GM23248 (cell line): ENCODE data around the gene ICA1. TPM values are rescaled to one million over a fixed set of nuclear protein-coding genes. Genes with fewer than 3 reads are reported as not detected.

ENCODE experiments used
- DNase-seq: peaks from one replicate; pipeline ENCODE4 v3.0.0-alpha.2; 2015
- H2AFZ ChIP-seq: fragments of 200-600 bp; sonication (generic); 2 replicates; pipeline ENCODE4 v1.6.1; 2016; ENCODE audit warnings: antibody characterized with exemption
- H3F3A ChIP-seq: fragments of 200-600 bp; sonication (generic); 2 replicates; pipeline ENCODE4 v1.6.1; 2016; ENCODE audit warnings: mild to moderate bottlenecking, antibody characterized with exemption, mixed run types; ENCODE audit not compliant: insufficient read depth
- H3K27ac ChIP-seq: fragments of 200-600 bp; sonication (generic); 2 replicates; pipeline ENCODE4 v1.5.1; 2016; ENCODE audit warnings: mild to moderate bottlenecking
- H3K27me3 ChIP-seq: fragments of 200-600 bp; sonication (generic); replicated peaks from 2 replicates; pipeline ENCODE4 v1.6.1; 2016; ENCODE audit warnings: mild to moderate bottlenecking; ENCODE audit not compliant: insufficient read depth
- H3K36me3 ChIP-seq: fragments of 200-600 bp; sonication (generic); 2 replicates; pipeline ENCODE4 v1.6.1; 2016; ENCODE audit warnings: low read depth, mild to moderate bottlenecking
- H3K4me1 ChIP-seq: fragments of 200-600 bp; sonication (generic); 2 replicates; pipeline ENCODE4 v1.6.1; 2016; ENCODE audit warnings: mild to moderate bottlenecking; ENCODE audit not compliant: insufficient read depth
- H3K4me2 ChIP-seq: fragments of 200-600 bp; sonication (generic); one replicate; pipeline ENCODE4 v1.6.1; 2016; ENCODE audit warnings: mild to moderate bottlenecking; ENCODE audit not compliant: unreplicated experiment
- H3K4me3 ChIP-seq: fragments of 200-600 bp; sonication (generic); 2 replicates; pipeline ENCODE4 v1.5.1; 2016; ENCODE audit warnings: mild to moderate bottlenecking
- H3K79me2 ChIP-seq: fragments of 200-600 bp; sonication (generic); 2 replicates; pipeline ENCODE4 v1.6.1; 2016; ENCODE audit warnings: mild to moderate bottlenecking; ENCODE audit not compliant: insufficient read depth
- H3K9ac ChIP-seq: fragments of 200-600 bp; sonication (generic); 2 replicates; pipeline ENCODE4 v1.6.1; 2016; ENCODE audit warnings: mild to moderate bottlenecking
- H3K9me2 ChIP-seq: fragments of 200-600 bp; sonication (generic); 2 replicates; pipeline ENCODE4 v1.6.1; 2016; ENCODE audit warnings: mixed run types, mild to moderate bottlenecking, moderate library complexity; ENCODE audit not compliant: insufficient read depth
- H3K9me3 ChIP-seq: fragments of 200-600 bp; sonication (generic); one replicate; pipeline ENCODE4 v1.6.1; 2017; ENCODE audit warnings: low read depth
- H4K20me1 ChIP-seq: fragments of 200-600 bp; sonication (generic); 2 replicates; pipeline ENCODE4 v1.6.0; 2016; ENCODE audit not compliant: insufficient read depth
- EZH2 ChIP-seq: fragments of 200-600 bp; sonication (generic); IDR thresholded peaks from 2 replicates; pipeline ENCODE4 v1.6.1; 2018; ENCODE audit warnings: antibody characterized with exemption, mild to moderate bottlenecking; ENCODE audit not compliant: insufficient read depth, poor library complexity, severe bottlenecking
- EZH2phosphoT487 ChIP-seq: fragments of 200-600 bp; sonication (generic); IDR thresholded peaks from 2 replicates; pipeline ENCODE4 v1.6.1; 2018; ENCODE audit warnings: antibody characterized with exemption, moderate library complexity, mild to moderate bottlenecking, low read depth; ENCODE audit not compliant: insufficient read depth
- WGBS, 2 experiments: methylation state at CpG; one replicate each; pipeline ENCODE4 v1.1.6; 2015 to 2017; ENCODE audit warnings: low lambda C conversion rate in 2 of 2, low coverage in 1 of 2; ENCODE audit errors: missing lambda C conversion rate in 2 of 2; 5-methylcytosine and 5-hydroxymethylcytosine counted together
- in situ Hi-C: fragments of 300-500 bp; cut with MboI; formaldehyde crosslinking; loops from 2 replicates; pipeline ENCODE4 v1.15.0; 2020
- polyA plus RNA-seq: library from polyadenylated mRNA; unstranded; fragments of >200 nt; fragmentation: Nextera tagmentation; extraction: Ambion mirVana; gene quantifications from 2 replicates; pipeline ENCODE4 v1.2.1, GENCODE V29; 2016
- total RNA-seq: library from RNA; depleted of rRNA; stranded (reverse); fragments of >200 nt; shearing (Covaris generic); gene quantifications from 2 replicates; pipeline ENCODE4 v1.2.3, GENCODE V29; 2014

Gene ICA1
- total and polyA plus RNA-seq, 2 experiments from 2014 or later = not detected

DNA sequence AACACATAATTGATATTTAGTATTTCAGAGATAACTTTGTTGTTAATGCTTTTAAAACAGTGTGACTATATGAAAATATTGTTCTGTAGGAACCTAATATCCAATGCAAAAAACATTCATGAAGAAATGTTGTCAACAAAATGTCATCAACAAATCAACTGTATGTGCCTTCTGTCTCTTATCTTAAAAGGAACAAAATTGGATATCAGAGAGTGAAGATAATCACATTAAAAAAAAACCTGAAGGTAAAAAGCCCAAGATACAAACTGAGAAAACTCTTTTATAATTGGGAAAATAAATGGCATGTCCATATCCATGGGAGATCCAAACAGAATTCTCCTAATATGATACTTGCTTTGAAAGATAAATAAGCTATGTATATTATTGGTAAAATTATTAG lies 33.9 kb downstream of the ICA1 start:
- TF ChIP-seq EZH2phosphoT487 = no peak
- no peak for TF ChIP-seq EZH2
- no peaks in the 10 kb centered on the region for H3K9me2 ChIP-seq
- no peak overlapping the region for H3K4me3 ChIP-seq
- no peak overlapping the region for H3K4me2 ChIP-seq
- in situ Hi-C loops = no loop called here
- DNase-seq = no peak
- H3K9ac ChIP-seq = no peak overlapping the region
- no peaks in the 10 kb centered on the region for H3K9me3 ChIP-seq
- H2AFZ ChIP-seq = no peak overlapping the region
- H4K20me1 ChIP-seq = no peaks in the 10 kb centered on the region
- H3K27me3 ChIP-seq = 0 out of 2 replicates have a peak, but pooled peaks cover 6% of the 10 kb centered on the region
- H3F3A ChIP-seq = no peaks in the 10 kb centered on the region
- no peaks in the 10 kb centered on the region for H3K4me1 ChIP-seq
- no peaks in the 10 kb centered on the region for H3K79me2 ChIP-seq
- no peak overlapping the region for H3K27ac ChIP-seq
- H3K36me3 ChIP-seq = no peaks in the 10 kb centered on the region

GRCh38 chr7:8227261-8227660 lies 34.7 kb downstream of the ICA1 start:
- H3K27ac ChIP-seq = no peak overlapping the region
- no peaks in the 10 kb centered on the region for H3K79me2 ChIP-seq
- H3K4me1 ChIP-seq = no peaks in the 10 kb centered on the region
- no peak overlapping the region for H3K4me3 ChIP-seq
- H3F3A ChIP-seq = no peaks in the 10 kb centered on the region
- H3K36me3 ChIP-seq = no peaks in the 10 kb centered on the region
- no peak overlapping the region for H2AFZ ChIP-seq
- no peak overlapping the region for H3K9ac ChIP-seq
- no peaks in the 10 kb centered on the region for H3K9me3 ChIP-seq
- WGBS, 2 experiments = 61 to 71% methylated on average over 3 of the region's 3 CpGs
- no peak overlapping the region for H3K4me2 ChIP-seq
- in situ Hi-C loops = no loop called here
- H3K27me3 ChIP-seq = 0 out of 2 replicates have a peak, but pooled peaks cover 6% of the 10 kb centered on the region
- H4K20me1 ChIP-seq = no peaks in the 10 kb centered on the region
- DNase-seq = no peak
- no peaks in the 10 kb centered on the region for H3K9me2 ChIP-seq
- TF ChIP-seq EZH2phosphoT487 = no peak
- no peak for TF ChIP-seq EZH2

DNA sequence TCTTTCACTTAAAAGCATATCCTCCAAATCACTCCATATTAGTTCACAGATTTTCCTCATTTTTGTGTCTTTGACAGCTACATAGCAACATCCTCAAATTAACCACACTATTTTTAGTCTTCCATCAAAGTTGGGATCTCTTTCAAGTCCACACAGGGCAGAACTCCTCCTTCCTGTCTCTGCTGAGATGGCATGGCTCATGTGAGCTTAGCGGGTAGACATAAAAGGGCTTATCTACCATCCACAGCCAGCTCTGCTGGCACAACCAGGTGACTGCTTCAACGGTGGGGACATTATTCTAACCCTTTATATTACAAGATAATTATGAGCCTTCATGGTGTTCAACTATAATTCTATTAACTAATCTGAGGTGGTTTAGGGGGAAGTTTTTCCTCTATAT lies 35.5 kb downstream of the ICA1 start:
- Histone ChIP-seq H3K79me2 (no peaks in the 10 kb centered on the region), H2AFZ (no peak overlapping the region), H3K9ac (no peak overlapping the region), H4K20me1 (no peaks in the 10 kb centered on the region), H3F3A (no peaks in the 10 kb centered on the region), H3K4me3 (no peak overlapping the region), H3K4me2 (no peak overlapping the region), H3K4me1 (no peaks in the 10 kb centered on the region), H3K36me3 (no peaks in the 10 kb centered on the region), H3K27me3 (0 out of 2 replicates have a peak, but pooled peaks cover 6% of the 10 kb centered on the region), H3K9me2 (no peaks in the 10 kb centered on the region), H3K9me3 (no peaks in the 10 kb centered on the region), H3K27ac (no peak overlapping the region)
- in situ Hi-C loops = no loop called here
- 56% methylated on average over 2 of the region's 2 CpGs for WGBS, 2 experiments
- no peak for DNase-seq
- TF ChIP-seq EZH2phosphoT487 (no peak), EZH2 (no peak)

GRCh38 chr7:8221567-8221966 lies 40.4 kb downstream of the ICA1 start:
- no peaks in the 10 kb centered on the region for H3K9me3 ChIP-seq
- TF ChIP-seq EZH2 (no peak), EZH2phosphoT487 (no peak)
- WGBS, 2 experiments = 60 to 62% methylated on average over 5 of the region's 5 CpGs

GRCh38 chr7:8221101-8221495 lies 40.9 kb downstream of the ICA1 start:
- Histone ChIP-seq H3K4me3 (no peak overlapping the region), H3F3A (no peaks in the 10 kb centered on the region), H3K4me1 (no peaks in the 10 kb centered on the region), H3K9me2 (no peaks in the 10 kb centered on the region), H2AFZ (no peak overlapping the region), H3K9ac (no peak overlapping the region), H3K27ac (no peak overlapping the region), H3K36me3 (no peaks in the 10 kb centered on the region), H3K27me3 (no peaks in the 10 kb centered on the region), H3K9me3 (no peaks in the 10 kb centered on the region), H4K20me1 (no peaks in the 10 kb centered on the region), H3K79me2 (no peaks in the 10 kb centered on the region), H3K4me2 (no peak overlapping the region)
- 81 to 87% methylated on average over 5 of the region's 5 CpGs for WGBS, 2 experiments
- TF ChIP-seq EZH2 (no peak), EZH2phosphoT487 (no peak)
- in situ Hi-C loops = loop anchor here (25.0 kb wide), 2 partner anchors 809 to 1259 kb away; no protein-coding TSS in a partner anchor
- DNase-seq = no peak

More at GRCh38 chr7:8221567-8221966, 40.4 kb downstream of the ICA1 start:
- Histone ChIP-seq H3K79me2 (no peaks in the 10 kb centered on the region), H3F3A (no peaks in the 10 kb centered on the region), H3K27ac (no peak overlapping the region), H3K27me3 (no peaks in the 10 kb centered on the region), H3K4me3 (no peak overlapping the region), H2AFZ (no peak overlapping the region), H3K4me1 (no peaks in the 10 kb centered on the region), H3K36me3 (no peaks in the 10 kb centered on the region), H3K9me2 (no peaks in the 10 kb centered on the region), H4K20me1 (no peaks in the 10 kb centered on the region), H3K4me2 (no peak overlapping the region), H3K9ac (no peak overlapping the region)
- in situ Hi-C loops = loop anchor here (25.0 kb wide), 2 partner anchors 809 to 1259 kb away; no protein-coding TSS in a partner anchor
- no peak for DNase-seq
